ENCODE data around the gene PRSS8.

GRCh38 chr16:31113121-31114120 is 22.1 kb downstream of the PRSS8 start:
- TF ChIP-seq CTCF (IDR thresholded peaks at IDR 0.05; ENCODE audit: borderline replicate concordance, extremely low read depth, low read length, poor library complexity, severe bottlenecking) (no peak), EZH2 (IDR thresholded peaks at IDR 0.05; ENCODE audit: borderline replicate concordance, low read depth, low read length, severe bottlenecking) (no peak)
